C4-2B (cell line): Measurements from ENCODE around the gene XRRA1.

Experiments used
- CTCF ChIP-seq: fragments of 450-650 bp; conservative IDR thresholded peaks from 2 replicates; pipeline ENCODE4 v1.5.1; 2017; ENCODE audit warnings: mild to moderate bottlenecking
- ZFX ChIP-seq: fragments of 450-650 bp; IDR thresholded peaks from 2 replicates; pipeline ENCODE4 v1.6.1; 2017

GRCh38 chr11:74949753-74950137, 854 bp upstream of the XRRA1 start:
- no peak for TF ChIP-seq CTCF
- TF ChIP-seq ZFX: no peak
